ENCODE data around the gene MISP.

The MISP gene

GRCh38 chr19:763869-764268 is 13.0 kb downstream of the MISP start (continued):
- no peak for TF ChIP-seq TSHZ2 (CRISPR knock-in tag; IDR thresholded peaks at IDR 0.05)
- no peak for TF ChIP-seq RARB (CRISPR knock-in tag; IDR thresholded peaks at IDR 0.05)

- ATAC-seq, result no peak
- TF ChIP-seq TOX (CRISPR knock-in tag; IDR thresholded peaks at IDR 0.05; ENCODE audit: borderline replicate concordance) (no peak), OSR1 (CRISPR knock-in tag; IDR thresholded peaks at IDR 0.05) (no peak), ZFP3 (CRISPR knock-in tag; IDR thresholded peaks at IDR 0.05) (no peak), ESRRG (CRISPR knock-in tag; IDR thresholded peaks at IDR 0.05) (no peak), BACH2 (CRISPR knock-in tag; IDR thresholded peaks at IDR 0.05; ENCODE audit: borderline replicate concordance) (no peak), CSRNP3 (CRISPR knock-in tag; IDR thresholded peaks at IDR 0.05) (no peak), ZNF8 (CRISPR knock-in tag; IDR thresholded peaks at IDR 0.05) (no peak), ARNTL (CRISPR knock-in tag; IDR thresholded peaks at IDR 0.05; ENCODE audit: borderline replicate concordance, low read depth) (no peak), ZC3H10 (CRISPR knock-in tag; IDR thresholded peaks at IDR 0.05) (no peak), CSDC2 (CRISPR knock-in tag; IDR thresholded peaks at IDR 0.05) (no peak), POU6F1 (CRISPR knock-in tag; IDR thresholded peaks at IDR 0.05; ENCODE audit: borderline replicate concordance, low read depth) (no peak), CREB5 (CRISPR knock-in tag; IDR thresholded peaks at IDR 0.05; ENCODE audit: low read depth) (no peak), ISL1 (CRISPR knock-in tag; IDR thresholded peaks at IDR 0.05) (no peak), PATZ1 (CRISPR knock-in tag; IDR thresholded peaks at IDR 0.05; ENCODE audit: borderline replicate concordance) (no peak), TSHZ2 (CRISPR knock-in tag; IDR thresholded peaks at IDR 0.05) (no peak)
Measured at GRCh38 chr19:764301-764700, 13.4 kb downstream of the MISP start.

GRCh38 chr19:765179-765738 is 14.3 kb downstream of the MISP start:
- ATAC-seq, result no peak
- no peak for TF ChIP-seq TCF4 (CRISPR knock-in tag; IDR thresholded peaks at IDR 0.05; ENCODE audit: borderline replicate concordance)
- TF ChIP-seq ISL1 (CRISPR knock-in tag; IDR thresholded peaks at IDR 0.05), result no peak
- TF ChIP-seq SNAI2 (CRISPR knock-in tag; IDR thresholded peaks at IDR 0.05), result no peak
- no peak for TF ChIP-seq PPARA (CRISPR knock-in tag; IDR thresholded peaks at IDR 0.05; ENCODE audit: borderline replicate concordance)
- TF ChIP-seq POU6F1 (CRISPR knock-in tag; IDR thresholded peaks at IDR 0.05; ENCODE audit: borderline replicate concordance, low read depth), result no peak
- TF ChIP-seq ZNF8 (CRISPR knock-in tag; IDR thresholded peaks at IDR 0.05), result no peak
- no peak for TF ChIP-seq ZC3H10 (CRISPR knock-in tag; IDR thresholded peaks at IDR 0.05)
- no peak for TF ChIP-seq RARB (CRISPR knock-in tag; IDR thresholded peaks at IDR 0.05)
- TF ChIP-seq BACH2 (CRISPR knock-in tag; IDR thresholded peaks at IDR 0.05; ENCODE audit: borderline replicate concordance), result no peak
- TF ChIP-seq ZFP30 (CRISPR knock-in tag; IDR thresholded peaks at IDR 0.05), result no peak
- TF ChIP-seq PATZ1 (CRISPR knock-in tag; IDR thresholded peaks at IDR 0.05; ENCODE audit: borderline replicate concordance), result no peak
- TF ChIP-seq TOX (CRISPR knock-in tag; IDR thresholded peaks at IDR 0.05; ENCODE audit: borderline replicate concordance), result no peak
- TF ChIP-seq ARNTL (CRISPR knock-in tag; IDR thresholded peaks at IDR 0.05; ENCODE audit: borderline replicate concordance, low read depth), result no peak
